ENCODE measurements around the gene DBH. TPM values are rescaled to one million over a fixed set of nuclear protein-coding genes. Genes with fewer than 3 reads are reported as not detected.

Gene DBH
- total RNA-seq, 3 donors from 2014 or later (not counting 1 experiment from before 2014, with no cell fraction given), result not detected

- Mint-ChIP-seq H3K36me3 (peaks cover 10% of the 10 kb centered on the region), H3K27ac (no peak overlapping the region), H3K27me3 (ENCODE audit: low read depth in 2 of 2) (peaks cover 3 to 9% of the 10 kb centered on the region in 2 donors), H3K4me3 (no peak overlapping the region), H3K4me1 (peaks cover 0 to 4% of the 10 kb centered on the region in 2 donors), H3K9me3 (peaks cover 5 to 8% of the 10 kb centered on the region in 2 donors)
- Histone ChIP-seq H3K4me1 (ENCODE audit: control insufficient read depth, insufficient read depth, low read length) (no peaks in the 10 kb centered on the region), H3K36me3 (ENCODE audit: control insufficient read depth, insufficient read depth, low read length) (no peaks in the 10 kb centered on the region), H3K9me3 (ENCODE audit: control insufficient read depth, insufficient read depth, low read length) (peaks cover 9% of the 10 kb centered on the region), H3K4me3 (ENCODE audit: low read length) (no peak overlapping the region), H3K27me3 (ENCODE audit: control insufficient read depth, insufficient read depth, low read length) (no peaks in the 10 kb centered on the region), H3K27ac (ENCODE audit: low read length) (no peak overlapping the region)
- intact Hi-C loops (cut with micrococcal nuclease), result no loop called here
- ATAC-seq, result peak in 1 of 3 donors; percentile 33
- no peak for TF ChIP-seq CTCF (IDR thresholded peaks at IDR 0.05)
- 93% methylated on average over 6 of the region's 6 CpGs for WGBS (ENCODE audit: insufficient coverage)
- no peak for DNase-seq
Measured at GRCh38 chr9:133599470-133600173, 36.5 kb upstream of the DBH start.

GRCh38 chr9:133600739-133601138 is 35.4 kb upstream of the DBH start:
- 85% methylated on average over 5 of the region's 7 CpGs for WGBS (ENCODE audit: insufficient coverage)
- H3K27me3 ChIP-seq (ENCODE audit: control insufficient read depth, insufficient read depth, low read length), result peaks cover 2% of the 10 kb centered on the region
- H3K4me1 ChIP-seq (ENCODE audit: control insufficient read depth, insufficient read depth, low read length), result no peaks in the 10 kb centered on the region
- Mint-ChIP-seq H3K9me3 (peaks cover 5 to 8% of the 10 kb centered on the region in 2 donors), H3K27me3 (ENCODE audit: low read depth in 2 of 2) (peaks cover 7 to 11% of the 10 kb centered on the region in 2 donors), H3K4me3 (no peak overlapping the region), H3K36me3 (peaks cover 10% of the 10 kb centered on the region), H3K27ac (no peak overlapping the region), H3K4me1 (peaks cover 0 to 4% of the 10 kb centered on the region in 2 donors)
- H3K27ac ChIP-seq (ENCODE audit: low read length), result no peak overlapping the region
- no peaks in the 10 kb centered on the region for H3K36me3 ChIP-seq (ENCODE audit: control insufficient read depth, insufficient read depth, low read length)
- H3K4me3 ChIP-seq (ENCODE audit: low read length), result no peak overlapping the region
- no peak for DNase-seq
- ATAC-seq, result no peak
- peaks cover 9% of the 10 kb centered on the region for H3K9me3 ChIP-seq (ENCODE audit: control insufficient read depth, insufficient read depth, low read length)
- no peak for TF ChIP-seq CTCF (IDR thresholded peaks at IDR 0.05)
- intact Hi-C loops (cut with micrococcal nuclease), result no loop called here

DNA sequence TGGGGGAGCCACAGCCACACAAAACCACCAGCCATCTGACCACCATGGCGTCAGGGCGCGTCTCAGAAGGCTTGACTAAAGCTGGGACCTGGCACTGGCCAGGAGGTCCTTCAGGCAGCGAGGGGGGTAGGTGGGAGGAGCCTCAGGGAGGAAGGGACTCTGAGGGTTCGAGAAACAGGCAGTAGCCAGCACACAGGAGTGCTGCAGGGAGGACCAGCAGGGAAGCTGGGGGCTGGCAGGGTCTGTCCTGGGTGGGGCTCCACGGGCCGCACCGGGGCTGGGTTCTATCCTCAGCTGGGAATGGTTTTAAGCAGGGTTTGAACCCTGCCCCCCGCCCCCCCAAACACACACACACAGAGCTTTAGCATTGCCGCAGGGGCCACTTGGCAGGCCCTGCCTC is 34.4 kb upstream of the DBH start:
- DNase-seq, result no peak
- TF ChIP-seq CTCF (IDR thresholded peaks at IDR 0.05), result no peak
- H3K4me3 ChIP-seq (ENCODE audit: low read length), result no peak overlapping the region
- no peaks in the 10 kb centered on the region for H3K36me3 ChIP-seq (ENCODE audit: control insufficient read depth, insufficient read depth, low read length)
- H3K4me1 ChIP-seq (ENCODE audit: control insufficient read depth, insufficient read depth, low read length), result no peaks in the 10 kb centered on the region
- Mint-ChIP-seq H3K4me3 (no peak overlapping the region), H3K27me3 (ENCODE audit: low read depth in 2 of 2) (peaks cover 7 to 16% of the 10 kb centered on the region in 2 donors), H3K4me1 (peaks cover 0 to 4% of the 10 kb centered on the region in 2 donors), H3K27ac (no peak overlapping the region), H3K36me3 (peaks cover 10% of the 10 kb centered on the region), H3K9me3 (peaks cover 5 to 8% of the 10 kb centered on the region in 2 donors)
- intact Hi-C loops (cut with micrococcal nuclease), result no loop called here
- peaks cover 9% of the 10 kb centered on the region for H3K9me3 ChIP-seq (ENCODE audit: control insufficient read depth, insufficient read depth, low read length)
- H3K27ac ChIP-seq (ENCODE audit: low read length), result no peak overlapping the region
- WGBS (ENCODE audit: insufficient coverage), result 85% methylated on average over 10 of the region's 10 CpGs
- ATAC-seq, result no peak
- peaks cover 2% of the 10 kb centered on the region for H3K27me3 ChIP-seq (ENCODE audit: control insufficient read depth, insufficient read depth, low read length)

- no peak overlapping the region for H3K27ac ChIP-seq (ENCODE audit: low read length)
- no peak overlapping the region for H3K27ac Mint-ChIP-seq
- peaks cover 9% of the 10 kb centered on the region for H3K9me3 ChIP-seq (ENCODE audit: control insufficient read depth, insufficient read depth, low read length)
- peaks cover 5% of the 10 kb centered on the region for H3K36me3 Mint-ChIP-seq
- DNase-seq, result no peak
- no peaks in the 10 kb centered on the region for H3K4me1 ChIP-seq (ENCODE audit: control insufficient read depth, insufficient read depth, low read length)
- intact Hi-C loops (cut with micrococcal nuclease), result no loop called here
- no peak overlapping the region for H3K4me3 ChIP-seq (ENCODE audit: low read length)
- ATAC-seq, result no peak
- TF ChIP-seq CTCF (IDR thresholded peaks at IDR 0.05), result no peak
- no peak overlapping the region for H3K4me3 Mint-ChIP-seq
- H3K9me3 Mint-ChIP-seq, result peaks cover 3 to 4% of the 10 kb centered on the region in 2 donors
- H3K27me3 Mint-ChIP-seq (ENCODE audit: low read depth in 2 of 2), result peaks cover 7 to 17% of the 10 kb centered on the region in 2 donors
- H3K4me1 Mint-ChIP-seq, result peaks cover 0 to 4% of the 10 kb centered on the region in 2 donors
- H3K27me3 ChIP-seq (ENCODE audit: control insufficient read depth, insufficient read depth, low read length), result peaks cover 2% of the 10 kb centered on the region
- no peaks in the 10 kb centered on the region for H3K36me3 ChIP-seq (ENCODE audit: control insufficient read depth, insufficient read depth, low read length)
- WGBS (ENCODE audit: insufficient coverage), result 88% methylated on average over 10 of the region's 10 CpGs
Measured at GRCh38 chr9:133602277-133602676, 33.9 kb upstream of the DBH start.

All from natural killer cell (primary cell).